HEK293 (cell line): ENCODE measurements around the gene VSTM2B.
A peak's percentile ranks its signal among the peaks of the same experiment; 100 is the strongest.

Experiments used
- REPIN1 ChIP-seq: fragments of 450-650 bp; formaldehyde crosslinking; IDR thresholded peaks from 2 replicates; pipeline ENCODE4 v1.5.1; 2017; ENCODE audit warnings: missing biosample characterization, missing genetic modification characterization, low read depth
- ZBTB20 ChIP-seq: fragments of 450-650 bp; formaldehyde crosslinking; IDR thresholded peaks from 2 replicates; pipeline ENCODE4 v1.5.1; 2016; ENCODE audit warnings: missing biosample characterization, missing genetic modification characterization
- ZNF10 ChIP-seq: fragments of 450-650 bp; formaldehyde crosslinking; IDR thresholded peaks from 2 replicates; pipeline ENCODE4 v1.5.1; 2017; ENCODE audit warnings: missing biosample characterization, missing genetic modification characterization
- ZNF239 ChIP-seq: fragments of 450-650 bp; formaldehyde crosslinking; IDR thresholded peaks from 2 replicates; pipeline ENCODE4 v1.5.1; 2016; ENCODE audit warnings: missing biosample characterization, missing genetic modification characterization
- ZNF398 ChIP-seq: fragments of 450-650 bp; formaldehyde crosslinking; IDR thresholded peaks from 2 replicates; pipeline ENCODE4 v1.5.1; 2017; ENCODE audit warnings: missing biosample characterization, missing genetic modification characterization
- ZNF629 ChIP-seq: fragments of 450-650 bp; formaldehyde crosslinking; IDR thresholded peaks from 2 replicates; pipeline ENCODE4 v1.5.1; 2017; ENCODE audit warnings: missing biosample characterization, missing genetic modification characterization
- TF ChIP-seq, protein P1 (sequence below): fragments of 450-650 bp; formaldehyde crosslinking; IDR thresholded peaks from 2 replicates; pipeline ENCODE4 v1.5.1; 2016; ENCODE audit warnings: missing biosample characterization, missing genetic modification characterization
- TF ChIP-seq, protein P2 (sequence below): fragments of 450-650 bp; formaldehyde crosslinking; IDR thresholded peaks from 2 replicates; pipeline ENCODE4 v1.5.1; 2016; ENCODE audit warnings: missing biosample characterization, missing genetic modification characterization

- TF ChIP-seq, protein P1, sequence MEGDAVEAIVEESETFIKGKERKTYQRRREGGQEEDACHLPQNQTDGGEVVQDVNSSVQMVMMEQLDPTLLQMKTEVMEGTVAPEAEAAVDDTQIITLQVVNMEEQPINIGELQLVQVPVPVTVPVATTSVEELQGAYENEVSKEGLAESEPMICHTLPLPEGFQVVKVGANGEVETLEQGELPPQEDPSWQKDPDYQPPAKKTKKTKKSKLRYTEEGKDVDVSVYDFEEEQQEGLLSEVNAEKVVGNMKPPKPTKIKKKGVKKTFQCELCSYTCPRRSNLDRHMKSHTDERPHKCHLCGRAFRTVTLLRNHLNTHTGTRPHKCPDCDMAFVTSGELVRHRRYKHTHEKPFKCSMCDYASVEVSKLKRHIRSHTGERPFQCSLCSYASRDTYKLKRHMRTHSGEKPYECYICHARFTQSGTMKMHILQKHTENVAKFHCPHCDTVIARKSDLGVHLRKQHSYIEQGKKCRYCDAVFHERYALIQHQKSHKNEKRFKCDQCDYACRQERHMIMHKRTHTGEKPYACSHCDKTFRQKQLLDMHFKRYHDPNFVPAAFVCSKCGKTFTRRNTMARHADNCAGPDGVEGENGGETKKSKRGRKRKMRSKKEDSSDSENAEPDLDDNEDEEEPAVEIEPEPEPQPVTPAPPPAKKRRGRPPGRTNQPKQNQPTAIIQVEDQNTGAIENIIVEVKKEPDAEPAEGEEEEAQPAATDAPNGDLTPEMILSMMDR, result no peak
- TF ChIP-seq, protein P2, sequence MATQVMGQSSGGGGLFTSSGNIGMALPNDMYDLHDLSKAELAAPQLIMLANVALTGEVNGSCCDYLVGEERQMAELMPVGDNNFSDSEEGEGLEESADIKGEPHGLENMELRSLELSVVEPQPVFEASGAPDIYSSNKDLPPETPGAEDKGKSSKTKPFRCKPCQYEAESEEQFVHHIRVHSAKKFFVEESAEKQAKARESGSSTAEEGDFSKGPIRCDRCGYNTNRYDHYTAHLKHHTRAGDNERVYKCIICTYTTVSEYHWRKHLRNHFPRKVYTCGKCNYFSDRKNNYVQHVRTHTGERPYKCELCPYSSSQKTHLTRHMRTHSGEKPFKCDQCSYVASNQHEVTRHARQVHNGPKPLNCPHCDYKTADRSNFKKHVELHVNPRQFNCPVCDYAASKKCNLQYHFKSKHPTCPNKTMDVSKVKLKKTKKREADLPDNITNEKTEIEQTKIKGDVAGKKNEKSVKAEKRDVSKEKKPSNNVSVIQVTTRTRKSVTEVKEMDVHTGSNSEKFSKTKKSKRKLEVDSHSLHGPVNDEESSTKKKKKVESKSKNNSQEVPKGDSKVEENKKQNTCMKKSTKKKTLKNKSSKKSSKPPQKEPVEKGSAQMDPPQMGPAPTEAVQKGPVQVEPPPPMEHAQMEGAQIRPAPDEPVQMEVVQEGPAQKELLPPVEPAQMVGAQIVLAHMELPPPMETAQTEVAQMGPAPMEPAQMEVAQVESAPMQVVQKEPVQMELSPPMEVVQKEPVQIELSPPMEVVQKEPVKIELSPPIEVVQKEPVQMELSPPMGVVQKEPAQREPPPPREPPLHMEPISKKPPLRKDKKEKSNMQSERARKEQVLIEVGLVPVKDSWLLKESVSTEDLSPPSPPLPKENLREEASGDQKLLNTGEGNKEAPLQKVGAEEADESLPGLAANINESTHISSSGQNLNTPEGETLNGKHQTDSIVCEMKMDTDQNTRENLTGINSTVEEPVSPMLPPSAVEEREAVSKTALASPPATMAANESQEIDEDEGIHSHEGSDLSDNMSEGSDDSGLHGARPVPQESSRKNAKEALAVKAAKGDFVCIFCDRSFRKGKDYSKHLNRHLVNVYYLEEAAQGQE, result no peak
- no peak for TF ChIP-seq ZNF629
- TF ChIP-seq ZNF10 (tag by site-specific recombination), result no peak
- TF ChIP-seq ZBTB20 (tag by site-specific recombination), result no peak
- no peak for TF ChIP-seq REPIN1
- 0 out of 2 replicates have a peak, but pooled peaks have one; percentile 37 for TF ChIP-seq ZNF398 (tag by site-specific recombination)
- TF ChIP-seq ZNF239 (tag by site-specific recombination), result no peak
These were observed 11.1 kb upstream of the VSTM2B start for GRCh38 chr19:29514525-29515232.
